Activated naive CD4-positive, alpha-beta T cell treated with anti-CD3 and anti-CD28 coated beads, Interleukin-2, amount 50 U/mL, for 72 hours (primary cell): ENCODE results near the gene GRK1. TPM values are rescaled to one million over a fixed set of nuclear protein-coding genes. Genes with fewer than 3 reads are reported as not detected.
A peak's percentile ranks its signal among the peaks of the same experiment; 100 is the strongest.

Experiments
- ATAC-seq, 2 donors: fragments of 150-1000 bp; cut with Tn5 transposase; 2 replicates each; pipeline ENCODE4 v1.10.0; 2021; ENCODE audit warnings: mild to moderate bottlenecking in 2 of 2, moderate library complexity in 2 of 2
- DNase-seq, 2 donors: peaks; one replicate each; pipeline ENCODE4 v3.0.0; 2021 to 2022; ENCODE audit warnings: low spot score in 2 of 2
- H3K27ac Mint-ChIP-seq, 2 donors: one replicate each; pipeline ENCODE4 v1.8.0; 2022; ENCODE audit warnings: mild to moderate bottlenecking in 2 of 2, mixed read lengths in 2 of 2
- H3K36me3 Mint-ChIP-seq, 2 donors: one replicate each; pipeline ENCODE4 v1.8.0; 2022; ENCODE audit warnings: mixed read lengths in 2 of 2
- H3K9me3 Mint-ChIP-seq, 2 donors: one replicate each; pipeline ENCODE4 v1.8.0; 2022; ENCODE audit warnings: mixed read lengths in 2 of 2
- total RNA-seq, 2 donors: library from RNA; stranded (reverse); gene quantifications; one replicate each; pipeline ENCODE4 v1.2.3, GENCODE V29; 2022

GRK1 gene
- total RNA-seq, 2 donors from 2014 or later: 0.23 TPM; not detected in 1

GRCh38 chr13:113629866-113630265 lies 37.2 kb upstream of the GRK1 start:
- H3K27ac Mint-ChIP-seq: no peak overlapping the region
- ATAC-seq (no peak), DNase-seq (no peak)
- H3K36me3 Mint-ChIP-seq: peaks cover 22 to 43% of the 10 kb centered on the region in 2 donors
- H3K9me3 Mint-ChIP-seq: no peaks in the 10 kb centered on the region

- Mint-ChIP-seq H3K9me3 (no peaks in the 10 kb centered on the region), H3K36me3 (peaks cover 20 to 43% of the 10 kb centered on the region in 2 donors), H3K27ac (no peak overlapping the region)
- DNase-seq: no peak
- ATAC-seq: no peak
These were observed 36.7 kb upstream of the GRK1 start for GRCh38 chr13:113630296-113630695.

- Mint-ChIP-seq H3K36me3 (peaks cover 20 to 46% of the 10 kb centered on the region in 2 donors), H3K27ac (peak overlapping the region; percentile 5 to 65), H3K9me3 (no peaks in the 10 kb centered on the region)
- ATAC-seq (no peak), DNase-seq (no peak)
These were observed 36.2 kb upstream of the GRK1 start for GRCh38 chr13:113630804-113631203.

DNA sequence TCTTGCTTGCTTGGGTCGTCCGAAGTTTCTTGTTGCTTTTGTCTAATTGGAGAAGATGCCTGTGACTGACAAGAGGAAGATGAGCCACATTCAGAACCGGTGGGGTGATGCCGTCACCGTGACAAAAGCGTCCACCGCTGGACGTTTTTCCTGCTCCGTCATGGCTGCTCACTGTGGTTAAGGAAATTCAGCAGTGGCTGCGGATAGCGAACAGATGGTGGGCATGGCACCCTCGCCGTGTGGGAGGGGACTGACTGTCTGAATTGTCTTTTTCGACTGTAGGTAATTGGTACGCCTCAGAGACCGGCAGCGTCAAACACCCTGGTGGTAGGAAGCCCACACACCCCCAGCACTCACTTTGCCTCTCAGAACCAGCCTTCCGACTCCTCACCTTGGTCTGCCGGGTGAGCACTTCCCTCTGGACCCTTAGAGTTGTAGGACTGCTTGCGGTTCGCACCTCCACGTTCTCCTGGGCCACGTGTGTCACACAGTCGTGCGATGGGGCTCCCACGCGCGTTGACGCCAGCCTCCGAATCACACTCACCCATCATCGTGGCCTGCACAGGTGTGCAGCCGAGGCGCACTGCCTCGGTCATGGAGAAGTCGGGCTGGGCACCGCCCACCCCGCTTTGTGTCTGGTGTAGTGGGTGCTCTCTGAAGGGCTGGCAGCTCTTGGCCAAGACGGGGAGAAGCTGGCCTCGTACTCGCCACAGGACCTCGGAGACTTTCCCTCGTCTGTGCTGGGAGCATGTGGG lies 35.5 kb upstream of the GRK1 start:
- DNase-seq (no peak), ATAC-seq (no peak)
- H3K27ac Mint-ChIP-seq: peak overlapping the region in 1 of 2 donors; percentile 5
- no peaks in the 10 kb centered on the region for H3K9me3 Mint-ChIP-seq
- H3K36me3 Mint-ChIP-seq: peaks cover 20 to 46% of the 10 kb centered on the region in 2 donors

DNA sequence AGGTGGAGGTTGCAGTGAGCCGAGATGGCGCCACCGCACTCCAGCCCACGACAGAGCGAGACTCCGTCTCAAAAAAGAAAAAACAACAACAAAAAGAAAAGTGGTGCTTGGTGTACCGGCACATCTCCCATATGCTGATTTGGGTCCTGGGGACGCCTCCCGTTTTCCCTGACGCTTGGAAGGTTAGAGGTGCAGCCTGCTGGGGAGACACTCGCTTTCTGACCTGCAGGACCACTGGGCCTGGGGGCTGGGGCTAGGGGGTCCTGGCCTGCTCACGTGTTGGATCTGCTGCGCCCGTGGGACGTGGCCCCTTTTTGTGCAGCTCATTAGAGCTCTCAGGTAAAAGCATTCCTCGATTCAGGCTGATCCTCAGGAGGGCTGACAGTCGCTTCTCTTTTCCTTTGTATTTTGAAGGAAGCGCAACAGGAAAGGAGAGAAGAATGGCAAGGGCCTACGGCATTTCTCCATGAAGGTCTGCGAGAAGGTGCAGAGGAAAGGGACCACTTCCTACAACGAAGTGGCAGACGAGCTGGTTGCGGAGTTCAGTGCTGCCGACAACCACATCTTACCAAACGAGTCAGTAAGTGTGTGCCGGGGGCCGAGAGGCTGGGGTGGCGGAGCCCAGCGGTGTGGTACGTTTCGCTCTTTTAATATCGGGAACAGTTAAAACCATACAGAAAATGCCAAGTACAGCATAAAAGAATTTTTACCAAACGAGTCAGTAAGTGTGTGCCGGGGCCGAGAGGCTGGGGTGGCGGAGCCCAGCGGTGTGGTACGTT lies 34.1 kb upstream of the GRK1 start:
- no peaks in the 10 kb centered on the region for H3K9me3 Mint-ChIP-seq
- no peak overlapping the region for H3K27ac Mint-ChIP-seq
- H3K36me3 Mint-ChIP-seq: peaks cover 24 to 52% of the 10 kb centered on the region in 2 donors
- ATAC-seq (no peak), DNase-seq (no peak)

DNA sequence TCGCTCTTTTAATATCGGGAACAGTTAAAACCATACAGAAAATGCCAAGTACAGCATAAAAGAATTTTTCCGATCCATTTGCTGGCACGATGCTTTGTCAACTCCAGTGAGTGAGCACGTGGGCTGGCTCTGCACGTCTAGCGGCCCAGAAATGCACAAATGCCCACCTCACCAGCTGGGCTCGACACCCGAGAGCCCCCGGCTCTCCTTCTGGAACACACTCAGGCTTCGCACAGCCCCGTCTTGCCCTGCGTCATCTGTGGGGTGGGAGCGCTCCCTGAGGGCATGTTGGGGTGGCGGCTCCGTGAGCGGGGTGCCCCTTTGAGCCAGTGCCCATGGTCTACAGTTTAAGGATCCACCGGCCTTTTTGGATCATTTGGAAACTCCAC lies 33.5 kb upstream of the GRK1 start:
- peak overlapping the region in 1 of 2 donors; percentile 94 for H3K27ac Mint-ChIP-seq
- peaks cover 29 to 57% of the 10 kb centered on the region in 2 donors for H3K36me3 Mint-ChIP-seq
- ATAC-seq (no peak), DNase-seq (no peak)
- H3K9me3 Mint-ChIP-seq: no peaks in the 10 kb centered on the region

DNA sequence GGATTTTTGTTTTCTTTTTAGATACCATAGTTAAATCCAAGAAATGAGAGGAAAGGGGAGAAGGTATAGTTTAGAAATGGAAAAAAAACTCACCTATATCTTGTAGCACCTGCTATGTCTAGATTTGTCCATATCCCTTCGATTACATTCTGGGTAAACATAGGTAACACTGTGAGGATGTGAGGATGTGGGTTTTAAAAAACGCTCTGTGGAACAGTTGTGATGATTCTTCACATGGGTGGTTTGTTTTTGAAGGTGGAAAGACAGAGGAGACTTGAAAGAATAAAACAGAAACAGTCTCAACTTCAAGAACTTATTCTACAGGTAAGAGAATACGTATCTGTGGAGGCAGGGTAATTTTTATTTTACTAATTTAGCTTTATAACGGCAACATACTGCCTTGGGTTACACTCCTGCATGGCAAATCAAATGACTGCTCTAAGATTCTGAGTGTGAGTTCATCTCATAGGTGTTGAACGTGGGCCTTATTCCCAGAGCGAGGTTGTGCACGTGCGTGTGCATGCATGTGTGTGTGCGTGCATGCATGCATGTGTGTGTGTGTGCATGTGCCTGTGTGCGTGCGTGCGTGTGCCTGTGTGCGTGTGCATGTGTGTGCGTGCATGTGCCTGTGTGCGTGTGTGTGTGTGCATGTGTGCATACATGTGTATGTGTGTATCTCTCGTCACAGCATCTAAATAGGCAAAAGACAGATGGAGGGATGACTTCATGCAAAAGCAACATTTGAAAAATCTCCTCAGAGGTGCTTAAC lies 32.6 kb upstream of the GRK1 start:
- Mint-ChIP-seq H3K27ac (peak overlapping the region; percentile 39 to 94), H3K9me3 (no peaks in the 10 kb centered on the region), H3K36me3 (peaks cover 34 to 53% of the 10 kb centered on the region in 2 donors)
- DNase-seq (no peak), ATAC-seq (no peak)

DNA sequence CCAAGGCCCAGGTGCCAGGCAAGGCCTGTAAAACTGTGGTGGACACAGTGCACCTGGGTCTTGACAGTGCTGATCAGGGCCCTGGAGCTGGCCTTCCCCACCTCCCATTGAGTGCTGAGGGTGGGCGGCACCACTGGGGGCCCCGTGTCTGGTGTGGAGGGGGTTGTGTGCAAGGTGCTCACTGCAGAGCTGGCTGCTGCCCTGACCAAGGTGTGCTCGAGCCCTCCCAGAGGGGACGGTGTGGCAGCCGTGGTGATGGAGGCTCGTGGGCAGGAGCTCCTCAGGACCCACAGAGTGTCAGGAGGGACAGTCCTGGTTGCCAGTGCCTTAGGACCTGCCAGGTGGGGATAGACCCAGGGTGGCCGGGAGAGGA lies 32.0 kb upstream of the GRK1 start:
- no peaks in the 10 kb centered on the region for H3K9me3 Mint-ChIP-seq
- peaks cover 39 to 53% of the 10 kb centered on the region in 2 donors for H3K36me3 Mint-ChIP-seq
- DNase-seq (no peak), ATAC-seq (no peak)
- peak overlapping the region in 1 of 2 donors; percentile 44 for H3K27ac Mint-ChIP-seq

DNA sequence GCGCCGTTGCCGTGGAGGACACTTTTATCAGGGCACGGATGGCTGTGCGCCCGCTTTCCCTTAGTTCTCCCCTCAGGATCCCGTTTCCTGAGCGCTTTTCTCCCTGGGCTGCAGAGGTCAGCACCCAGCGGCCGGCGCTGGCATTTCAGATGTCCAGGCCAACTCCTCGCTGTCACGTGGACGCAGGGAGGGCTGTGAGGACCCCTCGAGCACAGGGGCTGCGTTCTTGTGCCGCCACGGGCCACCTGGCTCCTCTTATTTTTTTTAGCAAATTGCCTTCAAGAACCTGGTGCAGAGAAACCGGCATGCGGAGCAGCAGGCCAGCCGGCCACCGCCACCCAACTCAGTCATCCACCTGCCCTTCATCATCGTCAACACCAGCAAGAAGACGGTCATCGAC lies 31.3 kb upstream of the GRK1 start:
- no peak for DNase-seq
- Mint-ChIP-seq H3K27ac (no peak overlapping the region), H3K36me3 (peaks cover 46 to 54% of the 10 kb centered on the region in 2 donors), H3K9me3 (no peaks in the 10 kb centered on the region)
- no peak for ATAC-seq

GRCh38 chr13:113636266-113636963 lies 30.6 kb upstream of the GRK1 start:
- peak overlapping the region in 1 of 2 donors; percentile 38 for H3K27ac Mint-ChIP-seq
- no peaks in the 10 kb centered on the region for H3K9me3 Mint-ChIP-seq
- ATAC-seq (no peak), DNase-seq (peak in 1 of 2 donors; percentile 33)
- peaks cover 47 to 53% of the 10 kb centered on the region in 2 donors for H3K36me3 Mint-ChIP-seq

DNA sequence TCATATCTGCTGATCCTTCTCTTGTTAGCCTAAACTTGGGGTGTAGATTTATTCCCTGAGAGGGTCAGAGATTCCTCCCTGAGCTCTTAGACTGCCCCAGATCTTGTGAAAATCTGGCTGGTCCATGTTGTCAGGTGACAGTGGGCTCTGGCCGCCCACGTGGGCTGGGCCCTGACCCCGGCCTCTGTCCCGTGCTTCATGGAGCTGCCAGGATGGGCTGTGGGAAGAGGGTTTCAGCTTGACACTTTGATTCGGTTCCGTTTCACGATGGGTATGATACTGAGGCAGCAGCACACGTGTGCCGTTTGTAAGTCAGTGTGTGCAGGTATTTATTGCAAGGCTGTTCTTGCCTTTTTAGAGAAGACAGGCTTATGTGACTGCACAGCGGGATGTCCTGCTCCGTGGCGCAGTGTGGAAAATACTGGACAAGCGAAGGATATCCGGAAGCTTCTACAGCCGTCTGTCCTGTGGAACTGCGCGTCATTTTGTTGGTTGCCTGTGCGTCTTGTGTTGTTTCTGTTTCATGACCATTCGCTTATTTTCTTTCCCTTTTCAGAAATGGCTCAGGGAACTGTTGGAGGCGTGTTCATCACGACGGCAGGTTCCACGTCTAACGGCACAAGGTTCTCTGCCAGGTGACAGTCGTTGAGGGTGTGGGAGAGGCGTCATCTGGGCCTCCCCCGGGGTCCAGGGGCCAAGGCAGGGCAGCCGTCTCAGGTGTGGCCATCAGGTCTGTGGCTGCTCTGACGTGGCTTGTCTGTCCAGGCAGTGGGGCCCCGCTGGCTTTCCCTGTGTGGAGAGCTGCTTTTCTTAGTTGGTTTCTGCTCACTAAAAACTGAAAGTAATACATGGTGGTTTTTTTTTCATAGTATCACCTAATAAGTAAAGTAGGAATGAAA lies 29.5 kb upstream of the GRK1 start:
- H3K36me3 Mint-ChIP-seq: peaks cover 52 to 53% of the 10 kb centered on the region in 2 donors
- H3K27ac Mint-ChIP-seq: no peak overlapping the region
- ATAC-seq (no peak), DNase-seq (peak in 1 of 2 donors; percentile 20)
- H3K9me3 Mint-ChIP-seq: no peaks in the 10 kb centered on the region

DNA sequence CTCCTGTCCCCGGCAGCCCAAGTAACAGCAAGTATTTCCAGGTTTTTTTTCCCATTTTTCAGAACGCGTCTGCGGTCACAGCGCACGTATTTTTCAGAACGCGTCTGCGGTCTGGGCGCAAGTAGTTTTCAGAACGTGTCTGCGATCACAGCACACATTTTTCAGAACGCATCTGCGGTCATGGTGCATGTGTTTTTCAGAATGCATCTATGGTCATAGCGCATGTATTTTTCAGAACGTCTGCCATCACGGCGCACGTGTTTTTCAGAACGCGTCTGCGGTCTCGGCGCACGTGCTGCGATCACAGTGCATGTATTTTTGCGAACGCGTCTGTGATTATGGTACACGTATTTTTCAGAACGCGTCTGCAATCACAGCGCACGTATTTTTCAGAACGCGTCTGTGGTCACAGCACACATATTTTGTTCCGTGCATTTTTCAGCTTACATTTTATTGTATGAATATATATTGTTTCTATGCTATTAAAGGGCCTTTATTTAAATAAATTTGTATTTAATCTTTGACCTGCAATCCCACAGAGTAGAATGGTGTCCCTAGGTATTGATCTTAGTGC lies 28.8 kb upstream of the GRK1 start:
- peaks cover 48 to 49% of the 10 kb centered on the region in 2 donors for H3K36me3 Mint-ChIP-seq
- ATAC-seq: no peak
- no peak overlapping the region for H3K27ac Mint-ChIP-seq
- DNase-seq: no peak
- H3K9me3 Mint-ChIP-seq: no peaks in the 10 kb centered on the region

- Mint-ChIP-seq H3K36me3 (peaks cover 44 to 48% of the 10 kb centered on the region in 2 donors), H3K27ac (no peak overlapping the region), H3K9me3 (no peaks in the 10 kb centered on the region)
- DNase-seq (no peak), ATAC-seq (no peak)
These were observed 28.2 kb upstream of the GRK1 start for GRCh38 chr13:113638806-113639205.

DNA sequence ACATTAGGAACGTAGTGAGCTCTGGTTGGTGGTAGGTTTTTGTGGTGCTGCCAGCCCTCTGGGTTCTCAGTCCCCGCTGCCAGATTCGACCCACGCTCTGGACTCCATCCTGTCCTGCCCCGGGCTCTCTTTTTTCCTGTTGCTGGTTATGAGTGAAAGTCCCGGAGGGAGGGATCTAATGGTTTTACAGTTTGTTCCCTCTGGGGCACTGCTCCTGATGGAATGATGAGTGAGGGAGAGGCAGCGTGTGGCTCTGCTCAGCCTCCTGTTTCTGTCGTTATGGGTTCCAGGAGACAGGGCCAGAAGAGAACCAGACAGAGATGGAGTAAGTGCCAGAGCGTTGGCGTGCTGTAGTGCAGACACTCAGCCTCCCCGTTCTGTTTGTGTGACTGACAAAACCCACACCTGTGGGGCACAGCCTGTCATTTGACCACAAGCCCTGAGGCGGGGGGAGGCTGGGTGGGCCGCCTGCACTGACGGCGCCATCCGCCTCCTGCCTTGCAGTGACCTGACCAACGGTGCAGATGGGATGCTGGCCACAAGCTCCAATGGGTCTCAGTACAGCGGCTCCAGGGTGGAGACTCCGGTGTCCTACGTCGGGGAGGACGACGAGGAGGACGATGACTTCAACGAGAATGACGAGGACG lies 27.3 kb upstream of the GRK1 start:
- peaks cover 39 to 48% of the 10 kb centered on the region in 2 donors for H3K36me3 Mint-ChIP-seq

GRCh38 chr13:113641426-113641825 lies 25.6 kb upstream of the GRK1 start:
- Mint-ChIP-seq H3K36me3 (peaks cover 35 to 48% of the 10 kb centered on the region in 2 donors), H3K9me3 (no peaks in the 10 kb centered on the region), H3K27ac (no peak overlapping the region)
- DNase-seq: no peak
- ATAC-seq: no peak

More for the DNA sequence above, 27.3 kb upstream of the GRK1 start:
- no peak for ATAC-seq
- Mint-ChIP-seq H3K27ac (no peak overlapping the region), H3K9me3 (no peaks in the 10 kb centered on the region)
- peak in 1 of 2 donors; percentile 18 for DNase-seq
